GM12878 (cell line): ENCODE results near the gene KDM4C. TPM values are rescaled to one million over a fixed set of nuclear protein-coding genes. Genes with fewer than 3 reads are reported as not detected.

ENCODE experiments used
- BCL3 ChIP-seq: IDR thresholded peaks from 2 replicates; pipeline ENCODE4 v1.6.1; 2011; ENCODE audit warnings: borderline replicate concordance, low read depth, mild to moderate bottlenecking, moderate library complexity, low read length; ENCODE audit not compliant: insufficient read depth, poor library complexity, severe bottlenecking
- CREB1 ChIP-seq: IDR thresholded peaks from 2 replicates; pipeline ENCODE4 v1.6.1; 2012; ENCODE audit warnings: low read depth, mild to moderate bottlenecking, inconsistent platforms
- DPF2 ChIP-seq: fragments of 450-650 bp; IDR thresholded peaks from 2 replicates; pipeline ENCODE4 v1.6.1; 2017; ENCODE audit warnings: mild to moderate bottlenecking
- EP300 ChIP-seq, 2 experiments: fragments of 150-350 bp in 1 of 2; IDR thresholded peaks; 2 replicates each; pipeline ENCODE4 v1.6.1; 2011 to 2012; ENCODE audit warnings: low read depth in 2 of 2, low read length in 2 of 2, borderline replicate concordance in 1 of 2, improper control_type of control experiment in 1 of 2, inconsistent platforms in 1 of 2; ENCODE audit not compliant: control insufficient read depth in 1 of 2
- JUND ChIP-seq: IDR thresholded peaks from 2 replicates; pipeline ENCODE4 v1.6.1; 2012; ENCODE audit warnings: low read depth, mild to moderate bottlenecking, low read length, improper control_type of control experiment, moderate library complexity
- MYB ChIP-seq: fragments of 150-350 bp; IDR thresholded peaks from 2 replicates; pipeline ENCODE4 v1.6.1; 2014; ENCODE audit warnings: mild to moderate bottlenecking, low read depth, low read length, borderline replicate concordance
- NR2C1 ChIP-seq: fragments of 450-650 bp; IDR thresholded peaks from 2 replicates; pipeline ENCODE4 v1.6.1; 2017; ENCODE audit warnings: antibody characterized with exemption, mild to moderate bottlenecking, moderate library complexity
- NR2F1 ChIP-seq: fragments of 450-650 bp; conservative IDR thresholded peaks from 2 replicates; pipeline ENCODE4 v1.6.1; 2017; ENCODE audit warnings: mild to moderate bottlenecking
- PAX5 ChIP-seq: IDR thresholded peaks from 2 replicates; pipeline ENCODE4 v1.6.1; 2011; ENCODE audit warnings: low read depth, low read length, borderline replicate concordance
- POLR2AphosphoS2 ChIP-seq: IDR thresholded peaks from 2 replicates; pipeline ENCODE4 v1.6.1; 2011; ENCODE audit warnings: low read depth, mild to moderate bottlenecking, low read length, improper control_type of control experiment, moderate library complexity
- SMAD5 ChIP-seq: IDR thresholded peaks from 2 replicates; pipeline ENCODE4 v1.6.1; 2016; ENCODE audit warnings: antibody characterized with exemption, low read depth
- SREBF2 ChIP-seq: IDR thresholded peaks from 2 replicates; pipeline ENCODE4 v1.6.1; 2012; ENCODE audit warnings: mild to moderate bottlenecking, low read length
- STAT3 ChIP-seq: IDR thresholded peaks from 2 replicates; pipeline ENCODE4 v1.6.1; 2011; ENCODE audit warnings: low read depth, low read length, improper control_type of control experiment
- USF1 ChIP-seq: IDR thresholded peaks from 2 replicates; pipeline ENCODE4 v1.6.1; 2011; ENCODE audit warnings: borderline replicate concordance, low read depth, mild to moderate bottlenecking, moderate library complexity, mixed read lengths, low read length; ENCODE audit not compliant: insufficient read depth; ENCODE audit errors: extremely low read length
- ZNF592 ChIP-seq: fragments of 450-650 bp; IDR thresholded peaks from 2 replicates; pipeline ENCODE4 v1.6.1; 2017; ENCODE audit warnings: mild to moderate bottlenecking, moderate library complexity
- ZNF687 ChIP-seq: fragments of 450-650 bp; IDR thresholded peaks from 2 replicates; pipeline ENCODE4 v1.6.1; 2017; ENCODE audit warnings: mild to moderate bottlenecking, moderate library complexity
- polyA plus RNA-seq, 11 experiments: library from polyadenylated mRNA; depleted of rRNA in 4 of 11; unstranded in 6 of 11; stranded (reverse) in 5 of 11; fragments of >200 nt; fragmentation: Nextera tagmentation in 4 of 11; fragmentation: Illumina TruSeq in 1 of 11; extraction: Ambion mirVana in 4 of 11; extraction: Trizol in 1 of 11; gene quantifications; 1 replicate in 1 of 11; 2 replicates in 10 of 11; pipeline versions ENCODE4 v1.2.1 to v1.2.3, GENCODE V29; 2011 to 2016; ENCODE audit warnings: inconsistent platforms in 2 of 11, missing spikeins in 2 of 11, low read depth in 1 of 11
- total RNA-seq, 4 experiments: library from RNA; depleted of rRNA in 3 of 4; stranded (reverse); fragments of >200 nt in 3 of 4; fragmentation: Illumina TruSeq in 1 of 4; extraction: Trizol in 1 of 4; gene quantifications; 2 replicates each; pipeline versions ENCODE4 v1.2.1 to v1.2.3, GENCODE V29; 2013 to 2021

Gene KDM4C
- total and polyA plus RNA-seq, 10 of the 15 experiments (the other 5 are each of a cell fraction or from before 2014, with no cell fraction given) = 6.8 to 41.2 (median 20.1) TPM

- TF ChIP-seq USF1 (no peak), EP300 (IDR thresholded peaks at IDR 0.05; ENCODE audit: borderline replicate concordance in 1 of 2, control insufficient read depth in 1 of 2, low read depth in 2 of 2, low read length in 2 of 2) (peak in 1 of 2 experiments; percentile 80; a peak in 2 of 4 replicates), CREB1 (no peak), NR2F1 (no peak), SREBF2 (no peak), STAT3 (no peak), BCL3 (no peak), MYB (no peak), POLR2AphosphoS2 (no peak), PAX5 (peak; percentile 39; the same call in 1 of the 2 replicates), NR2C1 (no peak), ZNF687 (no peak), DPF2 (peak; percentile 76), ZNF592 (no peak), JUND (no peak), SMAD5 (no peak)
Measured at GRCh38 chr9:6917162-6917561, 159.4 kb downstream of the KDM4C start (continued).
